HepG2 (cell line): ENCODE measurements around the gene ZBTB4. TPM values are rescaled to one million over a fixed set of nuclear protein-coding genes. Genes with fewer than 3 reads are reported as not detected.
A peak's percentile ranks its signal among the peaks of the same experiment; 100 is the strongest.

Experiments
- CREM ChIP-seq, 2 experiments: sonication (generic) in 1 of 2; formaldehyde crosslinking in 1 of 2; IDR thresholded peaks; 2 replicates each; pipeline versions ENCODE4 v1.4.0 to v1.6.1; 2016 to 2020; ENCODE audit warnings: antibody characterized with exemption in 1 of 2, mild to moderate bottlenecking in 1 of 2, missing genetic modification reagents in 1 of 2
- FOXC1 ChIP-seq: sonication (generic); formaldehyde crosslinking; IDR thresholded peaks from 2 replicates; pipeline ENCODE4 v1.8.0; 2022; ENCODE audit warnings: mild to moderate bottlenecking, missing genetic modification reagents, borderline replicate concordance
- PITX1 ChIP-seq: sonication (generic); formaldehyde crosslinking; IDR thresholded peaks from 2 replicates; pipeline ENCODE4 v1.5.1; 2020; ENCODE audit warnings: mild to moderate bottlenecking, missing genetic modification reagents
- SOX5 ChIP-seq: IDR thresholded peaks from 2 replicates; pipeline ENCODE4 v1.6.1; 2016; ENCODE audit warnings: borderline replicate concordance
- TCF12 ChIP-seq, 2 experiments: fragments of 450-650 bp in 1 of 2; sonication (generic) in 1 of 2; formaldehyde crosslinking in 1 of 2; IDR thresholded peaks; 2 replicates each; pipeline versions ENCODE4 v1.6.1 to v1.8.0; 2017 to 2022; ENCODE audit warnings: antibody characterized with exemption in 1 of 2, mild to moderate bottlenecking in 1 of 2, missing genetic modification reagents in 1 of 2, moderate library complexity in 1 of 2
- ZNF260 ChIP-seq: sonication (generic); formaldehyde crosslinking; IDR thresholded peaks from 2 replicates; pipeline ENCODE4 v1.4.0; 2020; ENCODE audit warnings: missing genetic modification reagents, low read depth, mild to moderate bottlenecking, borderline replicate concordance
- ZNF382 ChIP-seq: sonication (generic); formaldehyde crosslinking; IDR thresholded peaks from 2 replicates; pipeline ENCODE4 v1.5.0; 2020; ENCODE audit warnings: missing genetic modification reagents, mild to moderate bottlenecking, borderline replicate concordance
- ZNF431 ChIP-seq: sonication (generic); formaldehyde crosslinking; IDR thresholded peaks from 2 replicates; pipeline ENCODE4 v1.9.0; 2022; ENCODE audit warnings: missing genetic modification reagents, low read depth, mild to moderate bottlenecking, borderline replicate concordance
- ZNF451 ChIP-seq: sonication (generic); formaldehyde crosslinking; IDR thresholded peaks from 2 replicates; pipeline ENCODE4 v1.5.0; 2020; ENCODE audit warnings: mild to moderate bottlenecking, missing genetic modification reagents
- ZNF839 ChIP-seq: sonication (generic); formaldehyde crosslinking; IDR thresholded peaks from 2 replicates; pipeline ENCODE4 v1.4.0; 2020; ENCODE audit warnings: missing genetic modification reagents, mild to moderate bottlenecking, borderline replicate concordance
- polyA plus RNA-seq, 8 experiments: library from polyadenylated mRNA; depleted of rRNA in 3 of 8; stranded (reverse) in 7 of 8; unstranded in 1 of 8; fragments of >200 nt; fragmentation: Illumina TruSeq in 4 of 8; extraction: Trizol in 4 of 8; gene quantifications; 2 replicates each; pipeline versions ENCODE4 v1.2.1 to v1.2.3, GENCODE V29; 2011 to 2016; ENCODE audit warnings: low read depth in 4 of 8, missing spikeins in 1 of 8, mixed read lengths in 1 of 8; ENCODE audit not compliant: insufficient read depth in 1 of 8
- total RNA-seq, 5 experiments: library from RNA; depleted of rRNA; stranded (reverse); fragments of >200 nt; fragmentation: Illumina TruSeq; extraction: Trizol; gene quantifications; 2 replicates each; pipeline ENCODE4 v1.2.3, GENCODE V29; 2016; ENCODE audit warnings: low read depth in 1 of 5
- TF ChIP-seq, protein P1 (sequence below): sonication (generic); formaldehyde crosslinking; IDR thresholded peaks from 2 replicates; pipeline ENCODE4 v1.4.0; 2020; ENCODE audit warnings: mild to moderate bottlenecking, missing genetic modification reagents, borderline replicate concordance
- TF ChIP-seq, protein P2 (sequence below): sonication (generic); formaldehyde crosslinking; IDR thresholded peaks from 2 replicates; pipeline ENCODE4 v1.8.1; 2023; ENCODE audit warnings: mild to moderate bottlenecking, missing genetic modification reagents, borderline replicate concordance
- TF ChIP-seq, protein P3 (sequence below): sonication (generic); formaldehyde crosslinking; IDR thresholded peaks from 2 replicates; pipeline ENCODE4 v1.4.0; 2020; ENCODE audit warnings: missing genetic modification reagents, borderline replicate concordance
- TF ChIP-seq, protein P4 (sequence below): IDR thresholded peaks from 2 replicates; pipeline ENCODE4 v1.6.1; 2012; ENCODE audit warnings: inconsistent platforms
- TF ChIP-seq, protein P5 (sequence below): sonication (generic); formaldehyde crosslinking; IDR thresholded peaks from 2 replicates; pipeline ENCODE4 v1.5.1; 2020; ENCODE audit warnings: missing genetic modification reagents, mild to moderate bottlenecking, borderline replicate concordance

The ZBTB4 gene
- total and polyA plus RNA-seq, 2 of the 13 experiments (the other 11 are each of a cell fraction or from before 2014, with no cell fraction given) = 4.3 to 7.4 TPM

DNA sequence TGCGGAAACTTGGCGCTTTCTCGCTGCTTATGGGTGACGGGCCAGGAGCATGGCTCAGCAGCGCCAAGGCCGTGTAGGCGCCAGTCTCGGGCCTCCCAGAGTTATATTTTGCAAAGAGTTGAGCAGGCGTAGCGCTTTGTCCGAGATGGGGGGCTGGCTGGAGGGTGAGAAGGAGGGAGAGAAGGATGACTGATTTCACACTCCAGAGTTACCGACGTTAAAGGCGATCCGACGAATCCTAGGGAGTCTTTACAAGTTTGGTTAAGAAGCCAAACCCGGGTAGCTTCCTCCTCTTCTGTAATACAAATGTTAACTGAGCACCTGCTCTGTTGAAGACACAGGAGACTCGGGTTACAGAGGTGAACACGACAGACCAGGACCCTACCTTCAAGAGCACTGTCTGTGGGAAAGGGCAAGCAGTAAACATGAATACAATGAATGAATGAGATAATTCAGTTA is 5.5 kb upstream of the ZBTB4 start (continued):
- TF ChIP-seq, protein P1, sequence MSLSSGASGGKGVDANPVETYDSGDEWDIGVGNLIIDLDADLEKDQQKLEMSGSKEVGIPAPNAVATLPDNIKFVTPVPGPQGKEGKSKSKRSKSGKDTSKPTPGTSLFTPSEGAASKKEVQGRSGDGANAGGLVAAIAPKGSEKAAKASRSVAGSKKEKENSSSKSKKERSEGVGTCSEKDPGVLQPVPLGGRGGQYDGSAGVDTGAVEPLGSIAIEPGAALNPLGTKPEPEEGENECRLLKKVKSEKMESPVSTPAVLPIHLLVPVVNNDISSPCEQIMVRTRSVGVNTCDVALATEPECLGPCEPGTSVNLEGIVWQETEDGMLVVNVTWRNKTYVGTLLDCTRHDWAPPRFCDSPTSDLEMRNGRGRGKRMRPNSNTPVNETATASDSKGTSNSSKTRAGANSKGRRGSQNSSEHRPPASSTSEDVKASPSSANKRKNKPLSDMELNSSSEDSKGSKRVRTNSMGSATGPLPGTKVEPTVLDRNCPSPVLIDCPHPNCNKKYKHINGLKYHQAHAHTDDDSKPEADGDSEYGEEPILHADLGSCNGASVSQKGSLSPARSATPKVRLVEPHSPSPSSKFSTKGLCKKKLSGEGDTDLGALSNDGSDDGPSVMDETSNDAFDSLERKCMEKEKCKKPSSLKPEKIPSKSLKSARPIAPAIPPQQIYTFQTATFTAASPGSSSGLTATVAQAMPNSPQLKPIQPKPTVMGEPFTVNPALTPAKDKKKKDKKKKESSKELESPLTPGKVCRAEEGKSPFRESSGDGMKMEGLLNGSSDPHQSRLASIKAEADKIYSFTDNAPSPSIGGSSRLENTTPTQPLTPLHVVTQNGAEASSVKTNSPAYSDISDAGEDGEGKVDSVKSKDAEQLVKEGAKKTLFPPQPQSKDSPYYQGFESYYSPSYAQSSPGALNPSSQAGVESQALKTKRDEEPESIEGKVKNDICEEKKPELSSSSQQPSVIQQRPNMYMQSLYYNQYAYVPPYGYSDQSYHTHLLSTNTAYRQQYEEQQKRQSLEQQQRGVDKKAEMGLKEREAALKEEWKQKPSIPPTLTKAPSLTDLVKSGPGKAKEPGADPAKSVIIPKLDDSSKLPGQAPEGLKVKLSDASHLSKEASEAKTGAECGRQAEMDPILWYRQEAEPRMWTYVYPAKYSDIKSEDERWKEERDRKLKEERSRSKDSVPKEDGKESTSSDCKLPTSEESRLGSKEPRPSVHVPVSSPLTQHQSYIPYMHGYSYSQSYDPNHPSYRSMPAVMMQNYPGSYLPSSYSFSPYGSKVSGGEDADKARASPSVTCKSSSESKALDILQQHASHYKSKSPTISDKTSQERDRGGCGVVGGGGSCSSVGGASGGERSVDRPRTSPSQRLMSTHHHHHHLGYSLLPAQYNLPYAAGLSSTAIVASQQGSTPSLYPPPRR (CRISPR knock-in tag) = 0 out of 2 replicates have a peak, but pooled peaks have one; percentile 7
- TF ChIP-seq, protein P2, sequence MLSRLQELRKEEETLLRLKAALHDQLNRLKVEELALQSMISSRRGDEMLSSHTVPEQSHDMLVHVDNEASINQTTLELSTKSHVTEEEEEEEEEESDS (CRISPR knock-in tag) = 0 out of 2 replicates have a peak, but pooled peaks have one; percentile 56
- TF ChIP-seq, protein P3, sequence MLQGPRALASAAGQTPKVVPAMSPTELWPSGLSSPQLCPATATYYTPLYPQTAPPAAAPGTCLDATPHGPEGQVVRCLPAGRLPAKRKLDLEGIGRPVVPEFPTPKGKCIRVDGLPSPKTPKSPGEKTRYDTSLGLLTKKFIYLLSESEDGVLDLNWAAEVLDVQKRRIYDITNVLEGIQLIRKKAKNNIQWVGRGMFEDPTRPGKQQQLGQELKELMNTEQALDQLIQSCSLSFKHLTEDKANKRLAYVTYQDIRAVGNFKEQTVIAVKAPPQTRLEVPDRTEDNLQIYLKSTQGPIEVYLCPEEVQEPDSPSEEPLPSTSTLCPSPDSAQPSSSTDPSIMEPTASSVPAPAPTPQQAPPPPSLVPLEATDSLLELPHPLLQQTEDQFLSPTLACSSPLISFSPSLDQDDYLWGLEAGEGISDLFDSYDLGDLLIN (CRISPR knock-in tag) = no peak
- 0 out of 2 replicates have a peak, but pooled peaks have one; percentile 10 for TF ChIP-seq SOX5
- no peak for TF ChIP-seq ZNF839 (CRISPR knock-in tag)
- TF ChIP-seq FOXC1 (CRISPR knock-in tag) = 0 out of 2 replicates have a peak, but pooled peaks have one; percentile 12
- no peak for TF ChIP-seq ZNF451 (CRISPR knock-in tag)
- 0 out of 2 replicates have a peak, but pooled peaks have one; percentile 51 for TF ChIP-seq ZNF431 (CRISPR knock-in tag)
- no peak for TF ChIP-seq ZNF382 (CRISPR knock-in tag)
- TF ChIP-seq ZNF260 (CRISPR knock-in tag) = no peak
- no peak for TF ChIP-seq CREM (IDR thresholded peaks at IDR 0.05)
- TF ChIP-seq CREM (CRISPR knock-in tag; IDR thresholded peaks at IDR 0.05) = no peak
- TF ChIP-seq TCF12 (IDR thresholded peaks at IDR 0.05) = no peak
- TF ChIP-seq TCF12 (CRISPR knock-in tag; IDR thresholded peaks at IDR 0.05) = no peak
- TF ChIP-seq, protein P4, sequence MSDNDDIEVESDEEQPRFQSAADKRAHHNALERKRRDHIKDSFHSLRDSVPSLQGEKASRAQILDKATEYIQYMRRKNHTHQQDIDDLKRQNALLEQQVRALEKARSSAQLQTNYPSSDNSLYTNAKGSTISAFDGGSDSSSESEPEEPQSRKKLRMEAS = peak; percentile 81; the same call in 1 of the 2 replicates
- 0 out of 2 replicates have a peak, but pooled peaks have one; percentile 19 for TF ChIP-seq PITX1 (CRISPR knock-in tag)
- TF ChIP-seq, protein P5, sequence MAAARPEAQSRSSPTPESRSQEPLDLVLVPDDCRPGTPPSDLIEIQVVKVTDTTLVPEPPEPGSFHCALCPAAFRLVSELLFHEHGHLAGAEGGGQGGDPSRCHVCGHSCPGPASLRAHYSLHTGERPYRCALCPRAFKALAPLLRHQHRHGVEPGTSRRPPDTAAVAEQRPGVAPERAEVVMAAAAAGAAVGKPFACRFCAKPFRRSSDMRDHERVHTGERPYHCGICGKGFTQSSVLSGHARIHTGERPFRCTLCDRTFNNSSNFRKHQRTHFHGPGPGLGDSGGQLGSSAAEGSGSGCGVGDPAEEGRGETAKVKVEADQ (CRISPR knock-in tag) = peak; percentile 63; the same call in 1 of the 2 replicates
